Activated CD4-positive, CD25-positive, alpha-beta regulatory T cell treated with anti-CD3 and anti-CD28 coated beads, Interleukin-2, amount 50 U/mL, for 72 hours (primary cell): ENCODE results near the gene ZNF26.
"Not testable (repeated sequence)": the region's sequence is repeated elsewhere in the genome, so short reads cannot be mapped to it uniquely, and the experiment has no call there.

Experiments used
- DNase-seq: peaks from one replicate; pipeline ENCODE4 v3.0.0; 2021

Gene ZNF26

DNA sequence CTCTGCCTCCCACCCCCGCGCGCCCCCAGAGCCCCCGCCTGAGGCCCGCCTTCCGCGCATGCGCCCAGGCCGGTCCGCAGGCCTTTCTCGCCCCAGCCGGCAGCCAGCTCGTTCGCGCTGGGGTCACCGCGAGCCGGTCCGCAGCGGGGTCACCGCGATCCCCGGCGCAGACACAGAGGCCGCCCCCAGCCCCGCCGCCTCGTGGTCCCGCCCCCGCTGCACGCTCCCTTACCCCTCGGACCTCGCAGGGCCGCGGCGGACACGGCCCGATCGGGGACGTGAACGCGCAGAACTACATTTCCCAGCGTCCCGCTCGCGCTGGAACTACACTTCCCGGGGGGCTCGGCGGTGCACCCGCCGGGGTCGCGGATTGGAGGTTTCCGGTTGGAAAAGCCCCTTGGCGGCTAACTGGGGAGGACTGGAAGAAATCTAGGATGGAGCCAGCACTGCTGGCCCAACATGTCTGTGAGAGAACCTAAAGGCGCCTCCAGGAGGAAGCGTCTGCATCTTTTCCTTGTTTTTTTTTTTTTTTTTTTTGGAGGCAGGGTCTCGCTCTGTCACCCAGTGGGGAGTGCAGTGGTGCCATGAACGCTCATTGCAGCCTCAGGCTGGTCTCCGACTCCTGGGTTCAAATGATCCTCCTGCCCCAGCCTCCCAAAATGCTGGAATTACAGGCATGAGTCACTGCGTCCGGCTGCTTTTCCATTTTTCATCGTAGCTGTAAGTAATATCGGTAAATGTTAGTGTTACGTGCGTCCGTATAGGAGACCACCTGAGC is 30.0 kb upstream of the ZNF26 start, which contains the start of gene ZNF605:
TSS of gene ZNF605 (minus strand) at position 296 of the 778 bp plus-strand sequence. CDS start 10,671 bp downstream, outside the sequence.
- DNase-seq = peak; percentile 82

DNA sequence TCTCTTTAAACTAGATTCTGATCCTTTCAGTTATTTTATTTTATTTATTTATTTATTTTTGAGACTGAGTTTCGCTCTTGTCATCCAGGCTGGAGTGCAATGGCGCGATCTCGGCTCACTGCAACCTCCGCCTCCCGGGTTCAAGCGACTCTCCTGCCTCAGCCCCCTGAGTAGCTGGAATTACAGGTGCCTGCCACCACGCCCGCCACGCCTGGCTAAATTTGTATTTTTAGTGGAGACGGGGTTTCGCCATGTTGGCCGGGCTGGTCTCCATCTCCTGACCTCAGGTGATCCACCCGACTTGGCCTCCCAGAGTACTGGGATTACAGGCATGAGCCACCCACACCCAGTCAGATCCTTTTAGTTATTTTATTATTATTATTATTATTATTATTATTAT is 24.4 kb upstream of the ZNF26 start:
- DNase-seq = not testable (repeated sequence)

DNA sequence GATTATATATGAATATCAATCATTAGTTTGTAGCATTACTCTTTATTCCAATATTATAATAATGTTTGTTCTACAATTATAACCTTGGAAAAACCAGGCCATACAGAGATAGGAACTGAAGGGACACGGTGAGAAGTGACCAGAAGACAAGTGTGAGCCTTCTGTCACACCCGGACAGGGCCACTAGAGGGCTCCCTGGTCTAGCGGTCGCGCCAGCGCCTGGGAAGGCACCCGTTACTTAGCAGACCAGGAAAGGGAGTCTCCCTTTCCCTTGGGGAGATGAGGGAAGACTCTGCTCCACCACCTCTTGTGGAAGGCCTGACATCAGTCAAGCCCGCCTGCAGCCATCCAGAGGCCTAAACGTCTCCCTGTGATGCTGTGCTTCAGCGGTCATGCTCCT is 22.2 kb upstream of the ZNF26 start:
- DNase-seq = not testable (repeated sequence)

DNA sequence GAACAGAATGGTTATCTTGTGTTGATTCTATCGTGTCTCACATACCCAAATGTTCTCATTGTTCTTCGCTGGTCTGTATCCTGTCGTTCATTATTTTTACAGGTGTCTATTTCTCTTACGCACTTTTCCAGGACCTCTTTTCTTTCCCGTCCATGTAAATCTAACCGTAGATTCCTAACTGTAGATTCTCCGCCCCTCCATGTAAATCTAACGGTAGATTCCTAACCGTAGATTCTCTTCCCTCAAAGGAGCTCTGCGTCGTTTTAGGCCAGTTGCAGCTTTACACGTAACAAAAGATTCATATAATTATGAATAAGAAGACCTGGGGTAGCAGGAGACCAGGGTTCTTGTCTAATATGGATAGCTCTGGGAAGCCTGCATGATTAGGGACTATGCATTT is 20.4 kb upstream of the ZNF26 start:
- no peak for DNase-seq

- DNase-seq = no peak
Measured at GRCh38 chr12:132966676-132967415, 19.3 kb upstream of the ZNF26 start.

- DNase-seq = no peak
Measured at GRCh38 chr12:132967736-132968135, 18.4 kb upstream of the ZNF26 start.

- DNase-seq = no peak
Measured at GRCh38 chr12:132972374-132972773, 13.8 kb upstream of the ZNF26 start.

DNA sequence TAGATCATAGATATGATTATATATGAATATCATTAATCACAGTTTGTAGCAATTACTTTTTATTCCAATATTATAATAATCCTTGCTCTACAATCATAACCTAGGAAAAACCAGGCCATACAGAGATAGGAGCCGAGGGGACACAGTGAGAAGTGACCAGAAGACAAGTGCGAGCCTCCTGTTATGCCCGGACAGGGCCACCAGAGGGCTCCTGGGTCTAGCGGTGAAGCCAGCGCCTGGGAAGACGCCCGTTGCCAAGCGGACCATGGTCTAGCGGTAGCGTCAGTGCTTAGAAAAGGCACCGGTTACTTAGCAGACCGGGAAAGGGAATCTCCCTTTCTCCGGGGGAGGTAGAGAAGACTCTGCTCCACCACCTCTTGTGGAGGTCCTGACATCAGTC is 9.3 kb upstream of the ZNF26 start:
- peak; percentile 56 for DNase-seq

GRCh38 chr12:132986885-132987225 is 688 bp downstream of the ZNF26 start:
- DNase-seq = no peak

- DNase-seq = no peak
Measured at GRCh38 chr12:132998741-132999140, 12.6 kb downstream of the ZNF26 start.

DNA sequence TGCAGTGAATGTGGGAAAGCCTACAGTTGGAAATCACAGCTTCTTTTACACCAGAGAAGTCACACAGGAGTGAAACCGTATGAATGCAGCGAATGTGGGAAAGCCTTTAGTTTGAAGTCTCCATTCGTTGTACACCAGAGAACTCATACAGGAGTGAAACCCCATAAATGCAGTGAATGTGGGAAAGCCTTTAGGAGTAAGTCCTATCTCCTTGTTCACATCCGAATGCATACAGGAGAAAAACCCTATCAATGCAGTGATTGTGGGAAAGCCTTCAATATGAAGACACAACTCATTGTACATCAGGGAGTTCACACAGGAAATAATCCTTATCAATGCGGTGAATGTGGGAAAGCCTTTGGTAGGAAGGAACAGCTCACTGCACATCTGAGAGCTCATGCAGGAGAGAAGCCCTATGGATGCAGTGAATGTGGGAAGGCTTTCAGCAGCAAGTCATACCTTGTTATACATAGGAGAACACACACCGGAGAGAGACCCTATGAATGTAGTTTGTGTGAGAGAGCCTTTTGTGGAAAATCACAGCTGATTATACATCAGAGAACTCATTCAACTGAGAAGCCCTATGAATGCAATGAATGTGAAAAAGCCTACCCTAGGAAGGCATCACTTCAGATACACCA is 24.6 kb downstream of the ZNF26 start:
- no peak for DNase-seq

GRCh38 chr12:133023566-133023965 is 37.4 kb downstream of the ZNF26 start:
- no peak for DNase-seq

DNA sequence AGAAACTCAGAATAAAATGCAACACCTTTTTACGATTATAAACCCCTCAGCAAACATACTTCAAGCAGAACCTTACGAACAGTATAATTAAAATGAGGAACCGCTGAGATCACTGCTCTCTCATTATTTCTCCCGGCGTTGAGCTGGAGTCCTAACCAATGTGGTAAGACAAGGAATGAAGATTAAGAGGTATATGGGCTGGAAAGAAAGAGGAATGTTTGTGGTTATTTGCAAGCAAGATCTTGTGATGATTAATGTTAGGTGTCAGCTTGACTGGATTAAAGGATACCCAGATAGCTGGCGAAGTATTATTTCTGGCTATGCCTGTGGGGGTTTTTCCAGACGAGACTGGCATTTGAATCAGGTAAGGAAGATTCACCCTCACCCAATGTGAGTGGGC is 40.8 kb downstream of the ZNF26 start:
- DNase-seq = no peak

GRCh38 chr12:133037207-133038005 is 51.2 kb downstream of the ZNF26 start, which contains the start of gene ZNF84:
Gene ZNF84, plus strand, starts transcription at chr12:133037509. Its CDS starts 3,959 bp downstream, at chr12:133041468.
- DNase-seq = peak; percentile 94

GRCh38 chr12:133038118-133038709 is 52.0 kb downstream of the ZNF26 start:
- DNase-seq = no peak

- no peak for DNase-seq
Measured at GRCh38 chr12:133046698-133047097, 60.5 kb downstream of the ZNF26 start.

GRCh38 chr12:133057446-133057845 is 71.3 kb downstream of the ZNF26 start:
- DNase-seq = no peak

DNA sequence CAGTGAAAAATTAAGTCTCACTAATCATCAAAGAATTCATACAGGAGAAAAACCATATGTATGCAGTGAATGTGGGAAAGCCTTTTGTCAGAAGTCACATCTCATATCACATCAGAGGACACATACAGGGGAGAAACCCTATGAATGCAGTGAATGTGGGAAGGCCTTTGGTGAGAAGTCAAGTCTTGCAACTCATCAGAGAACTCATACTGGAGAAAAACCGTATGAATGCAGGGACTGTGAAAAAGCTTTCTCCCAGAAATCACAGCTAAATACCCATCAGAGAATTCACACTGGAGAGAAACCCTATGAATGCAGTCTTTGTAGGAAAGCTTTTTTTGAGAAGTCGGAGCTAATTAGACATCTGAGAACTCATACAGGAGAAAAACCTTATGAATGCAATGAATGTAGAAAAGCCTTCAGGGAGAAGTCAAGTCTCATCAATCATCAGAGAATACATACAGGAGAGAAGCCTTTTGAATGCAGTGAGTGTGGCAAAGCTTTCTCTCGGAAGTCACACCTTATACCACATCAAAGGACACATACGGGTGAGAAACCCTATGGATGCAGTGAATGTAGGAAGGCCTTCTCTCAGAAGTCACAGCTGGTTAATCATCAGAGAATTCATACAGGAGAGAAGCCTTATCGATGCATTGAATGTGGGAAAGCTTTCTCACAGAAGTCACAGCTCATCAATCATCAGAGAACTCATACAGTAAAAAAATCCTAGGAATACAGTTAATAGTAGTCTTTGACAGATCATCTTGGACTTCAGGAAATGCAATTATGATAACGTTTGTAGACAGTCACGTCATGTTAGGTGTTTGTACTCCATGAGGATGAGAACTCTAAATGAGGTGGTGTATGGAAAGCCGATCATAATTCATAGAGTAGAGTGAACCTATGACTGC is 72.3 kb downstream of the ZNF26 start:
- DNase-seq = no peak

DNA sequence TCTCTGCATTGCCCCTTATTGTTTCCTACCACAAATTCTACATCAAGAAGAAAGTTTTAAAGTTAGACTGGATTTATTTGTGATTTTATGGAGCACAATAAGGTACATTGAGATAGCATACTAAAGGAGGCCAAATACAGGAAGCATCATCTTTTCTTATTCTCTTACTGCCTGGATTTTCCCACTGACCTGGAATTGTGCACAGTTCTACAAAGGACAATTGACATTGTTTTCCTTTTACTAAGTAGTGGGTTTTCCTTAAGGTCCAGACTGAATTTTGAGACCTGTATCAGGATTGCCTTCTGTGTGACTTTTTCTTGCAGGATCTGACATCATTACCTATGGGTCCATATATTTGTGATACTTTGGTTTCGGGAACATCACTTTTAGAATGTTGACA is 75.8 kb downstream of the ZNF26 start:
- no peak for DNase-seq

DNA sequence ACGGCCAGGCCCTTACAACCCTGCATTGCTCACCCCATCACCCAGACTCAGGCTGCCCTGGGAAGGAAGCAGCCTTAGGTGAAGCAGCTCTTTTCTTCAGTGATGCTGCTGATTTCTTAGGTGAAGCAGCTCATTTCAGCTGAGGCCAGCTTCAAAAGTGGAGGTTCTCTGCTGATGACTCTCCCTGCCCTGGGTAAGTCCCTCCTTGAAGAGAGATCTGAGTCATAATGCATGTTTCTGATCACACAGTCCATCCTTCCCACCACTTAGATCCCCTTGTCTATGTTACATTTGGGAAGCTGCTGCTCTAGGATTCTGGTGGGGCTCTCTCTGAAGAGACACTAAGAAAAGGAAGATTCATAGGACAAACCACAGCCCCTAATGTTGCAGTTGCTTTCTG is 77.4 kb downstream of the ZNF26 start:
- DNase-seq = no peak

GRCh38 chr12:133073836-133074235 is 87.7 kb downstream of the ZNF26 start:
- no peak for DNase-seq
